OCI-LY1 (cell line): Measurements from ENCODE around the gene TANGO6.

Source experiments
- EZH2 ChIP-seq: fragments of 200-600 bp; sonication (generic), shearing (Covaris generic); IDR thresholded peaks from 2 replicates; pipeline ENCODE4 v1.8.0; 2017; ENCODE audit warnings: borderline replicate concordance, mixed run types, mild to moderate bottlenecking, antibody characterized with exemption, low read length, moderate library complexity, mixed read lengths
- TF ChIP-seq, protein P1 (sequence below): fragments of 200-600 bp; sonication (generic), shearing (Covaris generic); IDR thresholded peaks from 2 replicates; pipeline ENCODE4 v1.5.1; 2017; ENCODE audit warnings: mild to moderate bottlenecking, antibody characterized with exemption, low read length, moderate library complexity, mixed read lengths

DNA sequence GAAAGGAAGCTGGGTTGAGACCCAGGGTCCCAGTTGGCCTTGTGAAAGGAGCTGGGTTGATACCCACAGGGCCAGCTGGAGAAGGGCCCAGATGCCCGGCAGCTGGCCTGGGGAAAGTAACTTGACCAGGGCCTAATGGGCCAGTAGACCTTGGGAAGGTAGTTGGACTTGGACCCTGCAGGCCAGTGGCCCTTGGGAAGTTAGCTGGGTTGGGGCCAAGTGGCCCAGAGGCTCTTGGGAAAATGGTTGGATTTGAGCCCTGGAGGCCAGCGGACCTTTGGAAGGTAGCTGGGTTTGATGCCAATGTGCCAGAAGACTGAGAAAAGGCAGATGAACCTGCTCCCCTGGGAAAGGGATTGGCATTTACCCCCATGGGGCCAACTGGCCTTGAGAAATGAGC, 275.7 kb downstream of the TANGO6 start:
- TF ChIP-seq, protein P1, sequence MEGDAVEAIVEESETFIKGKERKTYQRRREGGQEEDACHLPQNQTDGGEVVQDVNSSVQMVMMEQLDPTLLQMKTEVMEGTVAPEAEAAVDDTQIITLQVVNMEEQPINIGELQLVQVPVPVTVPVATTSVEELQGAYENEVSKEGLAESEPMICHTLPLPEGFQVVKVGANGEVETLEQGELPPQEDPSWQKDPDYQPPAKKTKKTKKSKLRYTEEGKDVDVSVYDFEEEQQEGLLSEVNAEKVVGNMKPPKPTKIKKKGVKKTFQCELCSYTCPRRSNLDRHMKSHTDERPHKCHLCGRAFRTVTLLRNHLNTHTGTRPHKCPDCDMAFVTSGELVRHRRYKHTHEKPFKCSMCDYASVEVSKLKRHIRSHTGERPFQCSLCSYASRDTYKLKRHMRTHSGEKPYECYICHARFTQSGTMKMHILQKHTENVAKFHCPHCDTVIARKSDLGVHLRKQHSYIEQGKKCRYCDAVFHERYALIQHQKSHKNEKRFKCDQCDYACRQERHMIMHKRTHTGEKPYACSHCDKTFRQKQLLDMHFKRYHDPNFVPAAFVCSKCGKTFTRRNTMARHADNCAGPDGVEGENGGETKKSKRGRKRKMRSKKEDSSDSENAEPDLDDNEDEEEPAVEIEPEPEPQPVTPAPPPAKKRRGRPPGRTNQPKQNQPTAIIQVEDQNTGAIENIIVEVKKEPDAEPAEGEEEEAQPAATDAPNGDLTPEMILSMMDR, result no peak
- TF ChIP-seq EZH2, result no peak
